ENCODE data around the gene CASP3. TPM values are rescaled to one million over a fixed set of nuclear protein-coding genes. Genes with fewer than 3 reads are reported as not detected.
"Not testable (repeated sequence)": the region's sequence is repeated elsewhere in the genome, so short reads cannot be mapped to it uniquely, and the experiment has no call there.

The CASP3 gene
- polyA plus RNA-seq, 5 donors, result 32.1 to 52.9 (median 34.9) TPM

- DNase-seq, result no peak
Observed at GRCh38 chr4:184598753-184599491, 50.3 kb downstream of the CASP3 start.

GRCh38 chr4:184596617-184597185 is 52.5 kb downstream of the CASP3 start:
- no peak for DNase-seq

- no peak for DNase-seq
Observed at GRCh38 chr4:184596044-184596616, 53.1 kb downstream of the CASP3 start.

GRCh38 chr4:184595430-184595829 is 53.8 kb downstream of the CASP3 start:
- no peak for DNase-seq

- no peak for DNase-seq
Observed at GRCh38 chr4:184593461-184593860, 55.8 kb downstream of the CASP3 start.

- not testable (repeated sequence) for DNase-seq
Observed at GRCh38 chr4:184591747-184592270, 57.4 kb downstream of the CASP3 start.

DNA sequence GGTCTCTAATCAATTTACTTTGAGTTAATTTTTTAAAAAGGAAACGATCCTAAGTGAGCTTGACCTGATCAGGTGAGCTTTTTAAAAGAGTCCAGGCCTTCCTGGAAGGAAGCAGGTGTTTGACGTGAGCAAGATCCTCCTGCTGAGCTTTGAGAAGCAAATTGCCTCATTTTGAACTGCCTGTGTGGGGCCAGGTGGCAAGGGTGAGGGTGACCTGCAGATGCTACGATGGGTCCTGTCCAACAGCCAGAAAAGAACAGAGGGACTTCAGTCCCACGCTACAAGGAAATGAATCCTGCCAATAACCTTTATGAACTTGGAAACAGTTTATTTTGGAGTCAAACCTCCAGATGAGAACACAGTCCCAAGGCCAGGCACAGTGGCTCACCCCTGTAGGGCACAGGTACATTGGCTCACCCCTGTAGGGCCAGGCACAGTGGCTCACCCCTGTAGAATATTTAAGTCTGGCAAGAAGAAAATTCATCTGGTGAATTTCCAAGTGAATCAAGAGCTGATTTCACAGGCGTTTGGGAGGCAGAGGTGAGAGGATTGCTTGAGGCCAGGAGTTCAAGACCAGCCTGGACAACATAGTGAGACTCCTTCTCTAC is 58.1 kb downstream of the CASP3 start:
- no peak for DNase-seq

DNA sequence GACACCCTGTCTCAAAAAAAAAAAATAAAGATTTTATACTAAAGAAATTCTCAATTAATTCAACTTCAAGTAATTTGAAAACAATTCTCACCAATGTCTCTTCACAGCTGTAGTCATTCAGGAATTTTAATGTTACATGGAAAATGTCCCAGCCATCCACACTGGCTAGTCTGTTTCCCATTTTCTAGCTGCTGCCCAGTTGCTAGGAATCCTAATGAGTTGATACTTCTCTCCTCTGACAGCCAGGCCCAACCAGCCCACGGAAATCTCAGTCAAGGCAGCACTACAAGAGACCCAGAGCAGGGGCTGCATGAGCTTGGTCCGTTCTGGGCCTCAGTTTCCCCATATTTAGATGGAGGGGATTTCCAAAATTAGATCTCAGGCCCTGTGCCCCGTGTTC is 59.1 kb downstream of the CASP3 start:
- DNase-seq, result no peak

- DNase-seq, result no peak
Observed at GRCh38 chr4:184588893-184589292, 60.4 kb downstream of the CASP3 start.

DNA sequence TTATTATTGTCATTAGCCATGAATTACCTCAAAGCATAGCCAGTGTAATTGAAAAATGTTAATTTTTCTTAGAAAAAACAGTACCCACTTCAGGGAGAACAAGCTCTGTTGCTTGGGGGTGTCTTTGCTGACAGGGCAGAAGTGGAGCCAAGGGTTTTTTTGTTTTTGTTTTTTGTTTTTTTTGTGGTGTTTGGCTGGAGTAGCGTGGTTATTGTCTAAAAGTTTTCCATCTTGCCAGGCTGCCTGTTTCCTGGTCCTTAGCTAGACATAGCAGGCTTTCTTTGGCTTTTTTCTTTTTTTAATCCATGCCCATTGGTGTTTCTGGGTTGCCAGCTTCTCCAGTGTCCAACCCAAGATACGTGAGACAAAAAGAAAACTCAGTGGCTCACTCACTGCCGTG is 61.5 kb downstream of the CASP3 start:
- DNase-seq, result peak in 1 of 2 donors; percentile 21

- peak; percentile 19 to 38 for DNase-seq
Observed at GRCh38 chr4:184587221-184587620, 62.0 kb downstream of the CASP3 start.

GRCh38 chr4:184583738-184584502 is 65.3 kb downstream of the CASP3 start:
- no peak for DNase-seq

Other genes starting within 250 kb of the CASP3 start
- gene IRF2, start 174.9 kb downstream of the CASP3 start, polyA plus RNA-seq (ENCODE audit: insufficient read depth in 1 of 5, insufficient read length in 5 of 5, low replicate concordance in 1 of 5), result 10 to 100 TPM; 43.9 to 57.1 (median 46.7) TPM
- gene PRIMPOL, start 291 bp upstream of the CASP3 start, polyA plus RNA-seq (ENCODE audit: insufficient read depth in 1 of 5, insufficient read length in 5 of 5, low replicate concordance in 1 of 5), result 10 to 100 TPM; 38.9 to 54.2 (median 45.5) TPM
- gene CENPU, start 84.6 kb upstream of the CASP3 start, polyA plus RNA-seq (ENCODE audit: insufficient read depth in 1 of 5, insufficient read length in 5 of 5, low replicate concordance in 1 of 5), result 10 to 100 TPM; 20.8 to 72.4 (median 49.3) TPM
- gene ACSL1, start 176.5 kb upstream of the CASP3 start, polyA plus RNA-seq (ENCODE audit: insufficient read depth in 1 of 5, insufficient read length in 5 of 5, low replicate concordance in 1 of 5), result 10 to 100 TPM; 15.5 to 34.1 (median 21.6) TPM